Trophoblast cell (in vitro differentiated cells and primary cell): Measurements from ENCODE around the gene EPHB6.
A peak's percentile ranks its signal among the peaks of the same experiment; 100 is the strongest.

ENCODE experiments used
- DNase-seq, 2 donors: peaks; one replicate each; pipeline ENCODE4 v3.0.0-alpha.2; 2016
- H2AFZ ChIP-seq: 2 replicates; pipeline ENCODE4 v1.6.1; 2013; ENCODE audit warnings: low read length, moderate library complexity, mild to moderate bottlenecking; ENCODE audit not compliant: insufficient read depth, poor library complexity
- H2AK5ac ChIP-seq: 2 replicates; pipeline ENCODE4 v1.6.1; 2013; ENCODE audit warnings: mild to moderate bottlenecking, low read length
- H2BK120ac ChIP-seq: 2 replicates; pipeline ENCODE4 v1.6.1; 2013; ENCODE audit warnings: low read length, mild to moderate bottlenecking, moderate library complexity; ENCODE audit not compliant: insufficient read depth, poor library complexity
- H2BK12ac ChIP-seq: 2 replicates; pipeline ENCODE4 v1.6.1; 2013; ENCODE audit warnings: mild to moderate bottlenecking, low read length, moderate library complexity
- H2BK5ac ChIP-seq: 2 replicates; pipeline ENCODE4 v1.6.1; 2013; ENCODE audit warnings: low read length, low read depth, moderate library complexity, mild to moderate bottlenecking; ENCODE audit not compliant: poor library complexity
- H3K14ac ChIP-seq: 2 replicates; pipeline ENCODE4 v1.6.1; 2013; ENCODE audit warnings: mild to moderate bottlenecking, low read length
- H3K18ac ChIP-seq: 2 replicates; pipeline ENCODE4 v1.6.1; 2013; ENCODE audit warnings: mild to moderate bottlenecking, low read length
- H3K23ac ChIP-seq: 2 replicates; pipeline ENCODE4 v1.6.1; 2013; ENCODE audit warnings: low read length
- H3K27ac ChIP-seq: 2 replicates; pipeline ENCODE4 v1.5.1; 2013; ENCODE audit warnings: low read depth, mild to moderate bottlenecking, inconsistent platforms, low read length, moderate library complexity
- H3K27me3 ChIP-seq: 2 replicates; pipeline ENCODE4 v1.6.1; 2013; ENCODE audit warnings: inconsistent platforms, mild to moderate bottlenecking, low read length, moderate library complexity; ENCODE audit not compliant: insufficient read depth
- H3K36me3 ChIP-seq, 2 experiments: 1 replicate in 1 of 2; 2 replicates in 1 of 2; pipeline ENCODE4 v1.6.1; 2013; ENCODE audit warnings: low read length in 2 of 2, mild to moderate bottlenecking in 2 of 2, moderate library complexity in 1 of 2; ENCODE audit not compliant: insufficient read depth in 2 of 2, control insufficient read depth in 1 of 2
- H3K4ac ChIP-seq: 2 replicates; pipeline ENCODE4 v1.6.1; 2013; ENCODE audit warnings: low read depth, mild to moderate bottlenecking, low read length, moderate library complexity
- H3K4me1 ChIP-seq, 2 experiments: 1 replicate in 1 of 2; 2 replicates in 1 of 2; pipeline ENCODE4 v1.6.1; 2013; ENCODE audit warnings: low read length in 2 of 2, mild to moderate bottlenecking in 2 of 2, moderate library complexity in 1 of 2; ENCODE audit not compliant: insufficient read depth in 2 of 2, control insufficient read depth in 1 of 2
- H3K4me2 ChIP-seq: 2 replicates; pipeline ENCODE4 v1.6.1; 2013; ENCODE audit warnings: inconsistent platforms, mild to moderate bottlenecking, low read length, moderate library complexity
- H3K4me3 ChIP-seq: 2 replicates; pipeline ENCODE4 v1.5.1; 2013; ENCODE audit warnings: mild to moderate bottlenecking, low read depth, low read length, inconsistent platforms
- H3K79me1 ChIP-seq: one replicate; pipeline ENCODE4 v1.6.1; 2013; ENCODE audit warnings: low read length
- H3K79me2 ChIP-seq: 2 replicates; pipeline ENCODE4 v1.6.1; 2013; ENCODE audit warnings: low read length, mild to moderate bottlenecking; ENCODE audit not compliant: control insufficient read depth, insufficient read depth, poor library complexity
- H3K9ac ChIP-seq: 2 replicates; pipeline ENCODE4 v1.6.1; 2013; ENCODE audit warnings: mild to moderate bottlenecking, low read length
- H3K9me3 ChIP-seq: 2 replicates; pipeline ENCODE4 v1.6.1; 2013; ENCODE audit warnings: low read depth, mild to moderate bottlenecking, control low read depth, inconsistent platforms, low read length; ENCODE audit not compliant: insufficient read depth
- H4K12ac ChIP-seq: 2 replicates; pipeline ENCODE4 v1.6.1; 2013; ENCODE audit warnings: low read depth, mild to moderate bottlenecking, low read length, moderate library complexity
- H4K8ac ChIP-seq: 2 replicates; pipeline ENCODE4 v1.6.1; 2013; ENCODE audit warnings: low read depth, mild to moderate bottlenecking, low read length, moderate library complexity
- H4K91ac ChIP-seq: one replicate; pipeline ENCODE4 v1.6.1; 2013; ENCODE audit warnings: low read depth, mild to moderate bottlenecking, low read length, moderate library complexity
- WGBS: extraction: QIAGEN DNeasy Blood & Tissue Kit; methylation state at CpG from one replicate; pipeline ENCODE4 v1.1.7; 2013; ENCODE audit warnings: missing lambda C conversion rate; ENCODE audit not compliant: insufficient read length, insufficient coverage; ENCODE audit errors: extremely low coverage; 5-methylcytosine and 5-hydroxymethylcytosine counted together

EPHB6 gene

DNA sequence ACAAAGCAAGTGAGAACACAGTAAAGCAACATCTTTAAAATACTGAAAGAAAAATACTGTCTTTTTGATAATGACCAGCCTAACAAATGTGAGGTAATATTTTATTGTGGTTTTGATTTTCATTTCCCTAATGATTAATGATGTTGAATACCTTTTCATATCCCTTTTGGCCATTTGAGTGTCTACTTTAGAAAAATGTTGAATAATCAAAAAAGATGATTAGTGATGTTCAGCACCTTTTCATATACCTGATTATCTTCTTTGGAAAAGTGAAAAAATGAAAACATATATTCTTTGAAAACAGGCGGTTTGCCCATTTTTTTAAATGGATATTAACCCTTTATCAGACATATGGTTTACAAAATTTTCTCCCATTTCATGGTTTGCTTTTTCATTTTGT, 32.2 kb upstream of the EPHB6 start:
- no peak overlapping the region for H2AFZ ChIP-seq
- H4K8ac ChIP-seq, result no peak overlapping the region
- H3K4ac ChIP-seq, result no peak overlapping the region
- H2BK12ac ChIP-seq, result no peak overlapping the region
- H3K9me3 ChIP-seq, result peaks cover 2% of the 10 kb centered on the region
- H3K14ac ChIP-seq, result no peak overlapping the region
- H3K18ac ChIP-seq, result no peak overlapping the region
- no peak for DNase-seq
- no CpG with 5 or more reads among the region's 1 CpG for WGBS
- H4K12ac ChIP-seq, result no peak overlapping the region
- no peak overlapping the region for H3K27ac ChIP-seq
- no peak overlapping the region for H3K9ac ChIP-seq
- H3K79me2 ChIP-seq, result no peaks in the 10 kb centered on the region
- no peak overlapping the region for H2AK5ac ChIP-seq
- H3K4me2 ChIP-seq, result no peak overlapping the region
- no peak overlapping the region for H3K23ac ChIP-seq
- no peak overlapping the region for H2BK5ac ChIP-seq
- no peaks in the 10 kb centered on the region for H3K36me3 ChIP-seq
- no peak overlapping the region for H2BK120ac ChIP-seq
- H3K4me1 ChIP-seq, result peaks cover 2 to 5% of the 10 kb centered on the region in 2 experiments
- H3K4me3 ChIP-seq, result no peak overlapping the region
- H3K79me1 ChIP-seq, result no peaks in the 10 kb centered on the region
- no peak overlapping the region for H4K91ac ChIP-seq
- H3K27me3 ChIP-seq, result no peaks in the 10 kb centered on the region

DNA sequence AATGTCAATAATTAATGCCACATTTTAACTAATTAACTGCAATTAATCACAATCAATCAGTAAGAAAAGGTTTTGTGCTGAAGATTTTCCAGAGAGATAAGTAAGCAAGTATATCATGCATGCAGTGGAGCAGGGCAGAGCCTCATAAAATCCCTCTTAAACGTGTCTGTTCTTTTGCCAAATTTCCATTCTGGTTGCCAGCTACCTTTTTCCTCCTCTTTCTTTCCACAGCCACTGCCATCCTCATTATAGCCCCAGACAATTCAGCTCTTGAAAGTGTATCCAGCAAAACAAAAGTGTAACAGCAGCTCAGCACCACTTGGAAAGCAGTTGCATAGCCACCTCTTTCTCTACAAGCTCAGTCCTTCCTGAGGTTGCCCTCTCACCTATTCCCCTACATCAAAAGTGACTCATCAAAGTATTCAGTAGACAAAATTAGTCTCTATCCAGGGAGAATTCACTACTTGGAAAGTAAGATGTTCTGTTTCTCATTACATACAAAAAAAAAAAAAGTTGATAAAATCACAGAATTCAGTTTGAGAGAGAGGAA, 26.9 kb upstream of the EPHB6 start:
- H2BK12ac ChIP-seq, result no peak overlapping the region
- no peaks in the 10 kb centered on the region for H3K36me3 ChIP-seq
- no peaks in the 10 kb centered on the region for H3K27me3 ChIP-seq
- no peak overlapping the region for H3K27ac ChIP-seq
- WGBS, result no CpG with 5 or more reads among the region's 1 CpG
- no peak overlapping the region for H3K23ac ChIP-seq
- no peak overlapping the region for H2AK5ac ChIP-seq
- no peak overlapping the region for H3K4ac ChIP-seq
- no peak overlapping the region for H3K4me2 ChIP-seq
- no peaks in the 10 kb centered on the region for H3K79me2 ChIP-seq
- no peak overlapping the region for H3K14ac ChIP-seq
- H3K9me3 ChIP-seq, result no peaks in the 10 kb centered on the region
- H2BK120ac ChIP-seq, result no peak overlapping the region
- H3K4me1 ChIP-seq, result peaks cover 2 to 3% of the 10 kb centered on the region in 2 experiments
- H2AFZ ChIP-seq, result no peak overlapping the region
- H4K91ac ChIP-seq, result no peak overlapping the region
- H3K9ac ChIP-seq, result no peak overlapping the region
- H2BK5ac ChIP-seq, result no peak overlapping the region
- no peak overlapping the region for H4K8ac ChIP-seq
- no peak overlapping the region for H3K4me3 ChIP-seq
- DNase-seq, result peak in 1 of 2 donors; percentile 5
- H3K79me1 ChIP-seq, result no peaks in the 10 kb centered on the region
- no peak overlapping the region for H3K18ac ChIP-seq
- H4K12ac ChIP-seq, result no peak overlapping the region

DNA sequence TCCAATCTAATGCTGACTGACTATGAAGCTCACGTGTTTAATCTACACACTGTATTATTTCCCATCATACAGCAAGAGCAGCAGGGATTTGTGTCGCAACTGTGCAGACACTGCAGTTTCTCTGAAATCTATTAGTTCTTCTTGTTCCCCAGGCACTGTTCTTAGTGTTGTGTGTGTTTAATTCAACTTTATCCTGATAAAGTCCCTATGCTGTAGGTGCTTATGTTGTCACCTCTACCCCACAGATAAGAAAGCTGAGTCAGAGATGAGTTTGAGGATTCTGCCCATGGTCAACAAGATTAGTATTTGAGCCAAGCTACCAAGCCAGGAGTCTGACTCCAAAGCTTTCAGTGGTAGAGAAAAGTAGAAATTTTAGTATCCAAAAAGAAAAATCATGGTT, 22.5 kb upstream of the EPHB6 start:
- Histone ChIP-seq H3K4me2 (no peak overlapping the region), H3K27ac (no peak overlapping the region), H2AFZ (no peak overlapping the region), H3K9me3 (no peaks in the 10 kb centered on the region), H2BK120ac (no peak overlapping the region), H3K36me3 (no peaks in the 10 kb centered on the region), H4K12ac (no peak overlapping the region), H3K9ac (no peak overlapping the region), H2AK5ac (no peak overlapping the region), H4K91ac (no peak overlapping the region), H3K27me3 (no peaks in the 10 kb centered on the region), H3K4me3 (no peak overlapping the region), H4K8ac (no peak overlapping the region), H3K4me1 (peaks cover 2 to 3% of the 10 kb centered on the region in 2 experiments), H2BK12ac (no peak overlapping the region), H3K23ac (no peak overlapping the region), H3K79me1 (no peaks in the 10 kb centered on the region), H2BK5ac (no peak overlapping the region), H3K79me2 (no peaks in the 10 kb centered on the region), H3K4ac (no peak overlapping the region), H3K18ac (no peak overlapping the region), H3K14ac (no peak overlapping the region)
- DNase-seq, result no peak
- no CpG with 5 or more reads among the region's 2 CpGs for WGBS

DNA sequence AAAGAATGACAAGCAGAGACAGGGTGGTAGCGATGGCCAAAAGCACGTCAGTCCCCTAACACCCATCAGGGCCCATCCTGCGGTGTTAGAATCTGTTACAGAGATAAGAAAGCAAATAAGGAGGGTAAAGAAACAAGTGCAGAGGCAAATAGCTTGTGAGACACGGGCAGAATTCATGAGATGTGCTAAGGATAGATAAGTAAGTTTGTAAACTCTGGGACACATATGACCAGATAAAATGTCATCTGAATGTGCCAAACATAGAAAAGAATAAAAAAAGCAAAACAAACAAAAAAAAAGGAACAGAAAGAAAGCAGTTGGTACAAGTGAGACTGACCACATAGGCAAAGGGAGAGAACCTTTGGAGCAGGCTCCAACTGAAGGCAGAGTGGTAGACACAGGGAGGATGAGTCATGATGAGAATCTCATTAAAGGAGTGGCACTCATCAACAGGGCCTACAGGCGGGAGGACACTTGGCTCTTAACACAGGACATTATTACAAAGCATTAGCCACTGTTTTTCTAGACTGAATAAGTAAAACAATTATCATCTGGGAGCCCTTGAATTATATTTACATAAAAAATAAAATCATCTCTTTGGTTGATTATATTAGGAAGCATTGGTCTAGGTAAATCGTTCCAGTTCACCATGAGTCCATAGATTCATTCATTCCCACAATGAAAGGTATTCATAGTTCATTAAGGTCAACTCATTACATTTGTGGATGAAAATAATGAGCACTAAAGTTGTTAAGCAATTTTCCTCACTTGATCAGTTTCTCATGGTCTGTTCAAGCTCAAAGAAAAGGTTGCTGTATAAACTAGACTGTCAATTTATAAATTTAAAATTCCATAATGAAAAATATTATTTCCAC, 21.5 kb upstream of the EPHB6 start:
- Histone ChIP-seq H2BK120ac (no peak overlapping the region), H3K36me3 (no peaks in the 10 kb centered on the region), H3K4me2 (no peak overlapping the region), H3K9me3 (no peaks in the 10 kb centered on the region), H4K8ac (no peak overlapping the region), H3K4ac (no peak overlapping the region), H3K27me3 (no peaks in the 10 kb centered on the region), H3K4me1 (no peaks in the 10 kb centered on the region), H3K18ac (no peak overlapping the region), H3K27ac (no peak overlapping the region), H3K14ac (no peak overlapping the region), H3K4me3 (no peak overlapping the region), H3K79me1 (no peaks in the 10 kb centered on the region), H3K79me2 (no peaks in the 10 kb centered on the region), H2BK5ac (no peak overlapping the region), H3K9ac (no peak overlapping the region), H4K91ac (no peak overlapping the region), H4K12ac (no peak overlapping the region), H2BK12ac (no peak overlapping the region), H3K23ac (no peak overlapping the region), H2AFZ (no peak overlapping the region), H2AK5ac (no peak overlapping the region)
- no CpG with 5 or more reads among the region's 6 CpGs for WGBS
- no peak for DNase-seq
